HG02588 (cell line): ENCODE measurements around the gene RBM27.
"Not testable (repeated sequence)": the region's sequence is repeated elsewhere in the genome, so short reads cannot be mapped to it uniquely, and the experiment has no call there.

ENCODE experiments used
- ATAC-seq: cut with Tn5 transposase; IDR thresholded peaks from one replicate; pipeline ENCODE4 v1.9.1; 2021; ENCODE audit warnings: mild to moderate bottlenecking, moderate library complexity; ENCODE audit not compliant: unreplicated experiment

Gene RBM27, protein sequence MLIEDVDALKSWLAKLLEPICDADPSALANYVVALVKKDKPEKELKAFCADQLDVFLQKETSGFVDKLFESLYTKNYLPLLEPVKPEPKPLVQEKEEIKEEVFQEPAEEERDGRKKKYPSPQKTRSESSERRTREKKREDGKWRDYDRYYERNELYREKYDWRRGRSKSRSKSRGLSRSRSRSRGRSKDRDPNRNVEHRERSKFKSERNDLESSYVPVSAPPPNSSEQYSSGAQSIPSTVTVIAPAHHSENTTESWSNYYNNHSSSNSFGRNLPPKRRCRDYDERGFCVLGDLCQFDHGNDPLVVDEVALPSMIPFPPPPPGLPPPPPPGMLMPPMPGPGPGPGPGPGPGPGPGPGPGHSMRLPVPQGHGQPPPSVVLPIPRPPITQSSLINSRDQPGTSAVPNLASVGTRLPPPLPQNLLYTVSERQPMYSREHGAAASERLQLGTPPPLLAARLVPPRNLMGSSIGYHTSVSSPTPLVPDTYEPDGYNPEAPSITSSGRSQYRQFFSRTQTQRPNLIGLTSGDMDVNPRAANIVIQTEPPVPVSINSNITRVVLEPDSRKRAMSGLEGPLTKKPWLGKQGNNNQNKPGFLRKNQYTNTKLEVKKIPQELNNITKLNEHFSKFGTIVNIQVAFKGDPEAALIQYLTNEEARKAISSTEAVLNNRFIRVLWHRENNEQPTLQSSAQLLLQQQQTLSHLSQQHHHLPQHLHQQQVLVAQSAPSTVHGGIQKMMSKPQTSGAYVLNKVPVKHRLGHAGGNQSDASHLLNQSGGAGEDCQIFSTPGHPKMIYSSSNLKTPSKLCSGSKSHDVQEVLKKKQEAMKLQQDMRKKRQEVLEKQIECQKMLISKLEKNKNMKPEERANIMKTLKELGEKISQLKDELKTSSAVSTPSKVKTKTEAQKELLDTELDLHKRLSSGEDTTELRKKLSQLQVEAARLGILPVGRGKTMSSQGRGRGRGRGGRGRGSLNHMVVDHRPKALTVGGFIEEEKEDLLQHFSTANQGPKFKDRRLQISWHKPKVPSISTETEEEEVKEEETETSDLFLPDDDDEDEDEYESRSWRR

GRCh38 chr5:146203011-146203871 lies at the start of gene RBM27:
RBM27 (plus strand) TSS chr5:146203605; CDS start chr5:146203766, 161 bp downstream.
- peak; percentile 100 for ATAC-seq

- no peak for ATAC-seq
Measured at GRCh38 chr5:146158255-146158654, 45.1 kb upstream of the RBM27 start.

DNA sequence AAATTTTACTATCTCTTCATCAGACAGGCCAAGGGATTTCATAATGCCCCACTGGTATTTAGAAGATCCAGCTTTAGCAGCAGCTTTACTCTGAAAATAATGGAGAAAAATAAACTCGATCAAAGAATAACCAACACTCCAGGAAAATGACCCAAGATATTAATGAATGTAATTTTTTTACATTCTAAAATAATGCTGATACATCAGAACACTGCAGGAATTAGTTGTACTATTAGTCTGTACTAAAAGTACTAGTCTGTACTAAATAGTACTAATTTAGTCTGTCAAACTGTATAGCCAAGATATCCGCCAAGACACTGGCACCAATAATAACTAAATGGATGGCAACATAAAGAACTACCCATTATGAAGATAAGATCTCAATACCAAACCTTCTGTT lies 39.0 kb upstream of the RBM27 start:
- no peak for ATAC-seq

DNA sequence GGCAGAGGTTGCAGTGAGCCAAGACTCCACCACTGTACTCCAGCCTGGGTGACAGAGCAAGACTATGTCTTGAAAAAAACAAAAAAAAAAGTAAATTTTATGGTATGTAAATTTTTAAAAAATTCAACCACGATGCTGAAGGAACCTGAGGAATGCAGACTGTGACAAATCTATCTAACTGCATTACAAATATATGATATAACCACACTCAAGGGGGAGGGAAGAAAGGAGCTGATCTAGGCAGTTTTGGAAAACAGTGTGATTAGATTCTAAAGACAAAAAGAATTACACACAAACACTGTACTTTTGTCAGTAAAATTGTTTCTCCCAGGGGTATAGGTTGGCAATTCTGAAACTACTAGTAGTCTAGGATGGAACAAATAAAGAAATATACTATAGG lies 37.9 kb upstream of the RBM27 start:
- ATAC-seq, result no peak

- ATAC-seq, result no peak
Measured at GRCh38 chr5:146165903-146166302, 37.5 kb upstream of the RBM27 start.

DNA sequence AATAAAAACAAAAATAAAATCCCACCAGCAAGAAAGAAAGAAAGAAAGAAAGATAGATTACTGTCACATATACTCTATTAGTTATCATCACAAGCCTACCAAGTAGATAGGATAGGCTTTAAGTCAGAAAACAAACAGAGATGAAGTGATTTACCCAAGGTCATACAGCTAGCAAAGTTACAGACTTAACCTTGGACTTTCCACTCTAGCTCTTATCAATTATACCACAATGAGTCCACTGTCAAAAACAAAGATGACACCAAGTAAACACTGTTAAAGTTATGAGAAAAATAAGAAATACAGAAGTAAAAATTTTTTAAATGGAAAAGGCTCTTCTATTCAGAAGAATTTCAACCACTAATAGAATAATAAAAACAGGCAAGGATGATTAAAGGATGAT lies 34.3 kb upstream of the RBM27 start:
- ATAC-seq, result no peak

DNA sequence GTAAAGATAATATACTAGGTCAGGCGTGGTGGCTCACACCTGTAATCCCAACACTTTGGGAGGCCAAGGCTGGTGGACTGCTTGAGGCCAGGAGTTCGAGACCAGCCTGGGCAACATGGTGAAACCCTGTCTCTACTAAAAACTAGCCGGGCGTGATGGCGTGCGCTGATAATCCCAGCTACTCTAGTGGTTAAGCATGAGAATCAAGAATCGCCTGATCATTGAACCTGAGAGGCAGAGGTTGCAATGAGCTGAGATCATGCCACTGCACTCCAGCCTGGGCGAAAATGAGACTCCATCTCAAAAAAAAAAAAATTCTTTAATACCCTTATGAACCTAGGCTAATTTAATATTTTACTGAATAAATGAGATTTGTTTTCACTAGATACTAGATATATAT lies 30.4 kb upstream of the RBM27 start:
- ATAC-seq, result peak; percentile 50

GRCh38 chr5:146173597-146173996 lies 29.8 kb upstream of the RBM27 start:
- ATAC-seq, result peak; percentile 94

GRCh38 chr5:146176805-146177204 lies 26.6 kb upstream of the RBM27 start:
- ATAC-seq, result no peak

DNA sequence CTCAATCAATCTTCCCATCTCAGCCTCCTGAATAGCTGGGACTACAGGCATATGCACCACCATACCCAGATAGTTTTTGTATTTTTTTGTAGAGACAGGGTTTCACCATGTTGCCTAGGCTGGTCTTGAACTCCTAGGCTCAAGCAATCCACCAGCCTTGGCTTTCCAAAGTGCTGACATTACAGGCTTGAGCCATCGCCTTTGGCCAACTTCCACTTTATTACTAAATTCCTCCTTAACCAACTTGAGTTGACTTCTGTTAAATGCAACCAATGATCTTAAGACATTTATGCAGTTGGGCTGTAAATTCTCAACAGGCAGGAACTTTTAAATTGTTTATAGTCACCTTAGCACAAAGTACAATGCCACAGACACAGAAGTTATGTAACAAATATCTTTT lies 23.7 kb upstream of the RBM27 start:
- ATAC-seq, result no peak

DNA sequence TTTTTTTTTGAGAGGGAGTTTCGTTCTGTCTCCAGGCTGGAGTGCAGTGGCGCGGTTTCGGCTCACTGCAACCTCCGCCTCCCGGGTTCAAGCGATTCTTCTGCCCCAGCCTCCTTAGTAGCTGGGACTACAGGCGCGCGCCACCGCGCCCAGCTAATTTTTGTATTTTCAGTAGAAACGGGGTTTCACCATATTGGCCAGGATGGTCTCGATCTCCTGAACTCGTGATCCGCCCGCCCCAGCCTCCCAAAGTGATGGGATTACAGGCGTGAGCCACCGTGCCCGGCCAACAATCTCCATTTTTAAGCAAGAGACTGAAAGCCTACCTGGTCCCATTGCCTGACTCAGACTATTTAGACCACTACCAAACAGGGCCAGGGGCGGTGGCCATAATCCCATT lies 20.0 kb upstream of the RBM27 start:
- not testable (repeated sequence) for ATAC-seq

- ATAC-seq, result no peak
Measured at GRCh38 chr5:146185161-146185560, 18.2 kb upstream of the RBM27 start.

GRCh38 chr5:146188358-146188757 lies 15.0 kb upstream of the RBM27 start:
- no peak for ATAC-seq

GRCh38 chr5:146192571-146193043 lies 10.8 kb upstream of the RBM27 start:
- ATAC-seq, result no peak

DNA sequence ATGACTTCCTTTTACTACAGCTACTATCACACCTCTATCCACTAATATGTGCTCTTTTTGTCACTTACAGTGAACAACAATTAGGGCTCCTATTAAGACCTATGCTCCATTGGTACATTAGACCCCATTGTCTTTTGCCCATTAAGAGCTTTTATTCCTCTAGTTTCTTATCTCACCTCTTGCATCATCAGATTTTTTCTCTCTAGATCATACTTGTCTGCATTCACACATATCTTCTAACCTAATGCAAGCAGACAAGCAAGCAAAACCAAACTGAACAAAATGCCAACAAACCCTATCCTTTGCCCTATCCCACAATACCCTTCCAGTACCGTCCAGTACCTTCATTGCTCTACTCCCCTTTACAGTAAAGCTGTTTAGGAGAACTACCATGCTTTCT lies 10.1 kb upstream of the RBM27 start:
- no peak for ATAC-seq

GRCh38 chr5:146194997-146195396 lies 8.4 kb upstream of the RBM27 start:
- ATAC-seq, result not testable (repeated sequence)

DNA sequence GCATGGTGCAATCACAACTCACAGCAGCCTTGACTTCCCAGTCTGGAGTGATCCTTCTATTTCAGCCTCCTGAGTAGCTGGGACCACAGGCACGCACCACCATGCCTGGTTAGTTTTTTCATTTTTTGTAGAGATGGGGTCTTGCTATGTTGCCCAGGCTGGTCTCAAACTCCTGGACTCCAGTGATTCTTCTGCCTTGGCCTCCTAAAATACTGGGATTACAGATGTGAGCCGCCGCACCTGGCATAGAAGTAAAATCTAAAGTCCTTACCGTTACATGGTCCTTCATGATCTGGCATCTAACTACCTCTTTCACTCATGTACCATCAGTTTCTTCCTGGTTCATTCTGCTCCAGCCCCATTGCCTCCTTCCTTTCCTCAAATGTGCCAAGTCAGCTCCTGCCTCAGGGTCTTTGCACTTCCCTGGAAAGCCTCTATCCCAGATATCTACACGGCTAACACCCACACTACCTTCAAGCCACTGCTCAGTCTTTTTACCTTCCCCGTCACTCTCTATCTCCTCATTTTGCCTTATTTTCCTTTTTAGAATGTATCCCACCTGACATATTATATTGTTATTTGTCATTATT lies 6.9 kb upstream of the RBM27 start:
- no peak for ATAC-seq

DNA sequence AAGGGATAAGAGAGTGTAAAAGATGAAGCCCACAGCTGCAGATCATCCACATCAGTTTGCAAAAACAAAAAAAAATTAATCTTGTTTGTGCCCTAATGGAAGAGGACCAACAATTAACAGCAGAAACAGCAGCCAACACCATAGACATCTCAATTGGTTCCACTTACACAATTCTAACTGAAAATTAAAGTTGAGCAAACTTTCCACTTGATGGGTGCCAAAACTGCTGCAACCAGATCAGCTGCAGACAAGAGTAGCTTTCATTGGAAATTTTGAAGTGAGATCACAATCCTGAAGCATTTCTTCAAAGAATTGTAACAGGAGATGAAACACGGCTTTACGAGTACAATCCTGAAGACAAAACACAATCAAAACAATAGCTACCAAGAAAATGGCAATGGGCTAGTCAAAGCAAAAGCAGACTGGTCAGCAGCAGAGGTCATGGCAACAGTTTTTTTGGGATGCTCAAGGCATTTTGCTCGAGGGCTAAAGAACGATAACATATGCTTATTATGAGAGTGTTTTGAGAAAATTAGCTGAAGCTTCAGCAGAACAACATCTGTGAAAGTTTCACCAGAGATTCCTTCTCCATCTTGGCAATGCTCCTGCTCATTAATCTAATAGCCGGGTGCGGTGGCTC lies 4.1 kb upstream of the RBM27 start:
- no peak for ATAC-seq

GRCh38 chr5:146201795-146202194 lies 1.6 kb upstream of the RBM27 start:
- not testable (repeated sequence) for ATAC-seq

DNA sequence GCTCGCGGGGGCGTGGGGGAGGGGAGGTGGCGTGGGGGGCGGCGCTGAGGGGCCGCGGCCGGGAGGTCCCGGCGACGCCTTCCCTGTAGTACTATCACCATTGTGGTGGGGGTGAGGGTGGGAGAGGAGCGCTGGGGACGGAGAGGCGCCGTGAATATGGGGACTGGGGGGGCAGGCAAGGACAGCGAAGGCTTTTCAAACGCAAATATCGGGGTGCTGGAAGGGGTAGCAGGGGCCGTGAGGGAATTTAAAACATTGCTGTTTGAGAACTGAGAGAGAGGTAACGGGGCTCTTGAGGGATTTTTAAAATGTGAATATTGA lies 427 bp downstream of the RBM27 start:
- peak; percentile 12 for ATAC-seq
